GM19193 (cell line): ENCODE data around the gene ARFGEF3.

Source experiments
- POLR2A ChIP-seq: IDR thresholded peaks from 4 replicates; pipeline ENCODE4 v1.6.1; 2011; ENCODE audit not compliant: insufficient read depth, insufficient read length; ENCODE audit errors: extremely low read depth

Gene ARFGEF3

GRCh38 chr6:138309695-138310094 is 148.0 kb downstream of the ARFGEF3 start:
- TF ChIP-seq POLR2A = no peak

GRCh38 chr6:138310294-138310693 is 148.6 kb downstream of the ARFGEF3 start:
- TF ChIP-seq POLR2A = no peak

- no peak for TF ChIP-seq POLR2A
Observed at GRCh38 chr6:138310821-138311220, 149.1 kb downstream of the ARFGEF3 start.

DNA sequence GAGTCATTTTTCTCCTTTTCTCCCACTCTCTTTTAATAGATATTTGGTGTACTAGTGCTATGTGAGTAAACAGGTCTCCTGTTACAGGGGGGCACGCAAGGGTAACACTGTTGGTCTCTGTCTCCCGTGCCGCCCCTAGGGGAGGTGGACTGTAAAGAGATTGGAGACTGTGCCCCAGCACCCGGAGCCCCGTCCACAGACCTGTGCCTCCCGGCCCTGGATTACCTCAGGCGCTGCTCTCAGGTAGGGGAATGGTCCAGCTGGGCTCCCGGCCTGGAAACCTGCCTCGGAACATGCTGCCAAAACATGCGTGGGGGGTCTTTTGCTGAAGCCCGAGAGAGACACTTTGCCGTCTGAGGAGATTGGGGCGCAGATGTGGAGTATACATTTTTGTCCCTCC is 149.5 kb downstream of the ARFGEF3 start:
- TF ChIP-seq POLR2A = no peak

DNA sequence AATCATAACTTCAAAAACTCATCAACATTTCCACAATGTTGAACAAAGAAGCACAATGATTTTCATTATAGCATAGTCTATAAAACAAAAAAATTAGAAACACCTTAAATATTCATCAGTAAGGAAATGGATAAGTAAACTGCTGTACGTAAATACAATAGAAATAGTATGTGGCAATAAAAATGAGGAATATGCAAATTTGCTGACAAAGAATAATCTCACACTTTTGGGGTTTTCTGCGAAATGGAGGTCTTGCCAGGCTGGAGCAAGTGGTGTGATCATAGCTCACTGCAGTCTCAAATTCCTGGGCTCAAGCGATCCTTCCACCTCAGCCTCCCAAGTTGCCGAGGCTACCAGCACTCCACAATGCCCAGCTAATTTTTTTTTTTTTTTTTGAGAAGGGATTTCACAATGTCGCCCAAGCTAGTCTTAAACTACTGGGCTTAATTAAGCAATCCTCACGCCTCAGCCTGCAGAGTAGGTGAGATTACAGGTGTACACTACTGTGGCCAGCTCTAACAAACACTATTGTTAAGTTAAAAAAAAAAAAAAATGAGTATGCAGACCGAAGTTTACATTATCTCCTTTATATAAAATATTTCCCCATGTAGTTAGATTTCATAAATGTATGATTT is 157.1 kb downstream of the ARFGEF3 start:
- no peak for TF ChIP-seq POLR2A

DNA sequence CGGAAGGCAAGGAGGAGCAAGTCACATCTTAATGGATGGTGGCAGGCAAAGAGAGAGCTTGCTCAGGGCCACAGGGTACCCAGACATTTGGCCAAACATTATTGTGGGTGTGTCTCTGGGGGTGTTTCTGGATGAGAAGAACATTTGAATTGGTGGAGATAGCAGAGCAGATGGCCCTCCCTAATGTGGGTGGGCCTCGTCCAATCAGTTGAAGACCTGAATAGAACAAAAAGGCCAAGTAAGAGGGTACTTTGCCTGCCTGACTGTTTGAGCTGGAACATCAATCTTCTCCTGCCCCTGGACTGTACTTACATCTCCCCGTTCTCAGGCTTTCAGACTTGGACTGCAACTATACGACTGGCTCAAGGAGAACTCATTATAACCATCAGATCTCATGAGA is 160.2 kb downstream of the ARFGEF3 start:
- TF ChIP-seq POLR2A = no peak

DNA sequence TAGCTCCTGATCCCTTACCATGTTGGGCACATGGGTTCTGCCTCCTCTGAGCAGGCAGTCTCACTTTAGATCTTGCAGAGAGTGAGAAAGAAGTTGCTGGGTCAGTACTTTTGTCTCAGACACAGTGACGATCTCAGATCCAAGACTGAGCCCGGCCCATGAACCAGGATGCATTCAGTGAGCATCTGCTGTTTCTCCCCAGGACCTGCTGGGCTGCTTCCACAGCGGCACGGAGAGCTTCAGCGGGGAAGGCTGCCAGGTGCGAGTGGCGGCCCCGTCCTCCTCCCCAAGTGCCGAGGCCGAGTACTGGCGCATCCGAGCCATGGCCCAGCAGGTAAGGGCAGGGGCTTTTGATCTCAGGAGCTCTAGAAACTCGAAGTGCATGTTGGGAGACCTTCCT is 162.1 kb downstream of the ARFGEF3 start:
- TF ChIP-seq POLR2A = no peak

DNA sequence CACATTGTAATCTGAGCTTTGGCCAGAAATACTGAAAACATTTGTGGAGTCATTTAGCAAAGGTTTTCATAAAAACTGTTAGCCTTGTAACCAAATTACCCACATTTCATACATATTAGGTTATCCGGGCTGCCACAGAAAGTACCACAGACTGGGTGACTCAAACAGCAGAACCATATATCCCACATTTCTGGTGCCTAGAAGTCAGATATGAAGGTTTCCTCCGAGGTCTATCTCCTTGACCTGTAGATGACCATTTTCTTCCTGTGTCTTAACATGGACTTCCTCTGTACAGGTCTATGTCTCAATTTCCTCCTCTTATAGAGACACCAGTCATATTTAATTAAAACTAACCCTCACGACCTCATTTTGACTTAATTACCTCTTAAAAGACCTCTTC is 166.5 kb downstream of the ARFGEF3 start:
- no peak for TF ChIP-seq POLR2A

DNA sequence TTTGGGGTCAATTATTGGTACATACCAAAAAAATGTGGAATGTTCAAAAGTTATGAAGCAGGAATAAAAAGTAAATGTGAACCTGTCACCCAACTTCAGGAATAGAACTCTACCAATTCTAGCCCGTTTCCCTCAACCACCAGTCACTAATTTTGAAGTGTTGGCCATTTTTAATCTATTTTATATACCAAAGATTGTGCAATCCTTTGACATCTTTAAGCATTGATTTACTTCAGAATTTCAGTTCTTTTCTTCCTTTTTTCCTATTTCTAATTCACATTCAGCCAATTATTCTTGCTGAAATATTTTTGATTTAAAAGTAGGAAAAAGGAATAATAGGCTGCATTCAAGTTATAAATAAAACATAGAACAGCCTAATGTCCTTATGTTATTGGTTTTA is 169.0 kb downstream of the ARFGEF3 start:
- TF ChIP-seq POLR2A = no peak

DNA sequence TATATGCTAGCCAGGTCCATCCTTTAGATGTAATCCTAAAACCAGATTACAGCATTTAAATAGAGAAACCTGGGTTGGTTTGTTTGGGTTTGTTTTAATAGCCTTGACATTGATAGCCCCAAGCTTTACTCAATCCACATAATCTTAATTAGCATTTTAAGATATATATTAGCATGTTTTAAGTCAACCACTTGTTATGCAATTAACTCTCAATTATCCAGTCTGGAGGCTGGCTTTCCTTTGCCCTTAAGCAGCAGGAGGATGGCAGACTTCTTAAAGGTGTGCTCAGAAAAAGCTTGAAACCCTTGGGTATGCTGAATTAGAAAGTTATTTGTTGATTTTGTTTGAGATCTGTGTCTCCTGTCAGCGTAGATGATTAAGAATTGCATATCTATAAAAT is 169.7 kb downstream of the ARFGEF3 start:
- no peak for TF ChIP-seq POLR2A

- no peak for TF ChIP-seq POLR2A
Observed at GRCh38 chr6:138331984-138332383, 170.2 kb downstream of the ARFGEF3 start.

GRCh38 chr6:138334000-138334399 is 172.3 kb downstream of the ARFGEF3 start:
- no peak for TF ChIP-seq POLR2A

DNA sequence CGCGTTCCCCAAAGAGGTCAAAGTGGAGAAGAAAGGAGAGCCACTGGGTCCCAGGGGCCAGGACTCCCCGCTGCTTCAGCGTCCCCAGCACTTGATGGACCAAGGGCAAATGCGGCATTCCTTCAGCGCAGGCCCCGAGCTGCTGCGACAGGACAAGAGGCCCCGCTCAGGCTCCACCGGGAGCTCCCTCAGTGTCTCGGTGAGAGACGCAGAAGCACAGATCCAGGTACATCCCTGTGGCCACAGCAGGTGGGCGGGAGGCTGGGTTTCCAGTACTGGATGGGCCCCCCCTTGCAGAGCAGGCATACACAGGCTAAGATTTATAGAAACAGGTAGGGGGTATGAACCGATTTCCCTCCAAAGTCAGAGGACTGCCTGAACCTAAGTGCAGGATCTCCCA is 173.2 kb downstream of the ARFGEF3 start:
- TF ChIP-seq POLR2A = no peak

GRCh38 chr6:138336221-138336620 is 174.5 kb downstream of the ARFGEF3 start:
- no peak for TF ChIP-seq POLR2A

GRCh38 chr6:138337076-138337475 is 175.3 kb downstream of the ARFGEF3 start:
- no peak for TF ChIP-seq POLR2A

- no peak for TF ChIP-seq POLR2A
Observed at GRCh38 chr6:138339024-138339423, 177.3 kb downstream of the ARFGEF3 start.

DNA sequence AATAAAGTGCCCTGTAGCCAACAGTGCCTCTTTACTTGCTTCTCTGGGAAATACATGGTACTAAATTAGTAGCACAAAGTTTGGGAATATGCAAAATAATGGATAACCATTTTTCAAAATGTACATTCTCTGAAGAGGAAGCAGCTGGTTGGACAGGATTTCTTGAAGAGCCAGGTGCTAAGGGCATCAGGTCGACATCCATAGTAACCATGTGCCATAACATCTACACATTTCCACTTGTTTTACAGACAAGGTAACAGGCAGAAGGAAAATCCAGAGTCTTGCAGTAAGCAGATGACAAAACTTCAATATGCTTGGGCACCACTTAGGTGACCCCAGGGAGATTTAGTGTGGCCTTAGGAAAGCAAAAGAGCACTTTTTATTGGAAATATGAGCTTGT is 179.4 kb downstream of the ARFGEF3 start:
- TF ChIP-seq POLR2A = no peak
